ENCODE measurements around the gene WDFY4. TPM values are rescaled to one million over a fixed set of nuclear protein-coding genes. Genes with fewer than 3 reads are reported as not detected.
"Not testable (repeated sequence)": the region's sequence is repeated elsewhere in the genome, so short reads cannot be mapped to it uniquely, and the experiment has no call there.

WDFY4 gene
- total RNA-seq, 4 donors from 2014 or later, result 1.6 to 5.1 (median 3.0) TPM

DNA sequence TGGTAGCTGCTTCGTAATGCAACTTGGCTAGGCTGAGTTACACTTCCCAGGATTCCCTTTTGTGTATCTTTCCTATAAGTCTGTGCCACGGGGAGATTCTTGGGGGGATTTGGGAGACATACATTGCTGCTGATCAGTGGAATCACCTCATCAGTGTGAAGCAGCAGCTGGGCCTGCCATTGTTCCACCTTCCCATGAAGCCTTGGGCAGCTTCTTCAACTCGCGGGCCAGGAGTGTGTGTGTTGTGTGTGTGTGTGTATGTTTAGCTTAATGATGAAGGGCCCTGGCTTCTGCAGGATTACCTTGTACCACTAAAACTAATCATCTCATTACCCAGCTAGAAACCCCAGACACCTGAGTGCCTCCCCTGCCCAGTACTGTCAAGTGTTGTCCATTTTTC, 46.5 kb upstream of the WDFY4 start:
- no peaks in the 10 kb centered on the region for H3K27me3 ChIP-seq
- 100% methylated on average over 1 of the region's 4 CpGs for WGBS, 2 donors (ENCODE audit: low coverage in 1 of 2)
- ATAC-seq, result no peak

DNA sequence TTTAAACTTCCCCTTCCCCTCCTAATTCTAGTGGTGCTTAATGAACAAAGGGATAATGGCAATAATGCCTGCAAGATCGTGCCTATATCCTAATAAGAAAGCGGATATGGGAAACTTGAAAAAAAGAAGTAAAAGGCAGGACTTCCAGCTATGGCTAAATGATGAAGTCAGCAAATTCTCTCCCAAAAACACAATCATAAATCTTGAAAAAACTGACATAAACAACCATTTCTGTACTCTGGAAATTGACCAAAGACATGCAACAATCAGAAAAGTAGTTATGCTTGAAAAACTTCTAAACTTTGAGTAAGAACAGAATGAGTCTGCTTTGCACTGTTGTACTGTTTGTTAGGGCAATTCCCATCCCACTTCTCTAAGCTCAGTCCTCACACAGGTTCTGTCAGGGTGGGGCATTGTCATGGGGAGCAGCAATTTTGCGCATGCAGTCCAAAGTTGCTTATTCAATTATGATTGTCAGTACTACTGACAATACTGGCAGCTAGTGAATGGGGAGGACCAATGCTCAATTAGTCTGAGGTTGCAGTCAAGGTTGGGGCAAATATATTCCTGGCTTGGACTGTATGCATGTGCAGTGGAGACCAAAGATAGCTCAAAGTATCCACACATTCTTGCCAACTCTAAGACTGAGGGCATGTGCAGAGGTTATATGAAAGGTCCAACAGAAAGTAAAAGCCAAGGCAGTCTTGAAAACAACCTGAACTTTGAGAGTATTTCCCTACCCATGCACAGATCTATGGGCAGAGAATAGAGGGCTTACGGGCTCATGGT, 45.7 kb upstream of the WDFY4 start:
- Histone ChIP-seq H3K27ac (no peak overlapping the region), H3K9me3 (peaks cover 0 to 22% (median 0%) of the 10 kb centered on the region in 3 donors), H3K36me3 (no peaks in the 10 kb centered on the region), H3K4me3 (no peak overlapping the region), H3K4me1 (no peaks in the 10 kb centered on the region), H3K27me3 (no peaks in the 10 kb centered on the region)
- no peak for ATAC-seq
- TF ChIP-seq POLR2A (IDR thresholded peaks at IDR 0.05), result no peak
- TF ChIP-seq, protein P1, sequence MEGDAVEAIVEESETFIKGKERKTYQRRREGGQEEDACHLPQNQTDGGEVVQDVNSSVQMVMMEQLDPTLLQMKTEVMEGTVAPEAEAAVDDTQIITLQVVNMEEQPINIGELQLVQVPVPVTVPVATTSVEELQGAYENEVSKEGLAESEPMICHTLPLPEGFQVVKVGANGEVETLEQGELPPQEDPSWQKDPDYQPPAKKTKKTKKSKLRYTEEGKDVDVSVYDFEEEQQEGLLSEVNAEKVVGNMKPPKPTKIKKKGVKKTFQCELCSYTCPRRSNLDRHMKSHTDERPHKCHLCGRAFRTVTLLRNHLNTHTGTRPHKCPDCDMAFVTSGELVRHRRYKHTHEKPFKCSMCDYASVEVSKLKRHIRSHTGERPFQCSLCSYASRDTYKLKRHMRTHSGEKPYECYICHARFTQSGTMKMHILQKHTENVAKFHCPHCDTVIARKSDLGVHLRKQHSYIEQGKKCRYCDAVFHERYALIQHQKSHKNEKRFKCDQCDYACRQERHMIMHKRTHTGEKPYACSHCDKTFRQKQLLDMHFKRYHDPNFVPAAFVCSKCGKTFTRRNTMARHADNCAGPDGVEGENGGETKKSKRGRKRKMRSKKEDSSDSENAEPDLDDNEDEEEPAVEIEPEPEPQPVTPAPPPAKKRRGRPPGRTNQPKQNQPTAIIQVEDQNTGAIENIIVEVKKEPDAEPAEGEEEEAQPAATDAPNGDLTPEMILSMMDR (IDR thresholded peaks at IDR 0.05), result no peak
- no peak for TF ChIP-seq EP300 (IDR thresholded peaks at IDR 0.05)
- TF ChIP-seq POLR2AphosphoS5 (IDR thresholded peaks at IDR 0.05), result no peak
- WGBS, 2 donors (ENCODE audit: low coverage in 1 of 2), result 67 to 79% methylated on average over 2 to 3 of the region's 4 CpGs

More for the DNA sequence above, 46.5 kb upstream of the WDFY4 start:
- Histone ChIP-seq H3K36me3 (no peaks in the 10 kb centered on the region), H3K4me1 (no peaks in the 10 kb centered on the region), H3K9me3 (peaks cover 0 to 22% (median 0%) of the 10 kb centered on the region in 3 donors), H3K27ac (no peak overlapping the region), H3K4me3 (no peak overlapping the region)
- TF ChIP-seq POLR2AphosphoS5 (IDR thresholded peaks at IDR 0.05) (no peak), EP300 (IDR thresholded peaks at IDR 0.05) (no peak), POLR2A (IDR thresholded peaks at IDR 0.05) (no peak)
- TF ChIP-seq, protein P1 (IDR thresholded peaks at IDR 0.05), result no peak

DNA sequence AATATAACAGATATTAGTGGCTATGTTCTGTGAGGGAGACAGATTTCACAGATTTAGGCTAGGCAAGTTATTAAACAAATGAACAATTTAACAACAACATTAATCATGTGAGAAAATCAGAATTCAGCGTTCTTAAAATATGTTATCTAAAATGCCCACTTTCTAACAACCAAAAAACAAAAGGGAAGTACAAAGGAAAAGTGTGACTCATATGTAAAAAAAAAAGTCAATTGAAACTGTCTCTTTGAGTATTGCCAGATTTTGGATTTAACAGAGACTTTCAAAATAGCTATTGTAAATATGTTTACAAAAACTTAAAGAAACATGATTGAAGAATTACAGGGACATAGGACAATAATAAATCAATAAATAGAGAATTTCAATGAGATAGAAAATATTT, 45.0 kb upstream of the WDFY4 start:
- no peak overlapping the region for H3K27ac ChIP-seq
- H3K9me3 ChIP-seq, result peaks cover 0 to 22% (median 0%) of the 10 kb centered on the region in 3 donors
- no peak for TF ChIP-seq EP300 (IDR thresholded peaks at IDR 0.05)
- no peaks in the 10 kb centered on the region for H3K36me3 ChIP-seq
- H3K4me3 ChIP-seq, result no peak overlapping the region
- no peak for ATAC-seq
- WGBS, 2 donors (ENCODE audit: low coverage in 1 of 2), result 45 to 78% methylated on average over 1 of the region's 1 CpG
- no peaks in the 10 kb centered on the region for H3K27me3 ChIP-seq
- no peaks in the 10 kb centered on the region for H3K4me1 ChIP-seq

DNA sequence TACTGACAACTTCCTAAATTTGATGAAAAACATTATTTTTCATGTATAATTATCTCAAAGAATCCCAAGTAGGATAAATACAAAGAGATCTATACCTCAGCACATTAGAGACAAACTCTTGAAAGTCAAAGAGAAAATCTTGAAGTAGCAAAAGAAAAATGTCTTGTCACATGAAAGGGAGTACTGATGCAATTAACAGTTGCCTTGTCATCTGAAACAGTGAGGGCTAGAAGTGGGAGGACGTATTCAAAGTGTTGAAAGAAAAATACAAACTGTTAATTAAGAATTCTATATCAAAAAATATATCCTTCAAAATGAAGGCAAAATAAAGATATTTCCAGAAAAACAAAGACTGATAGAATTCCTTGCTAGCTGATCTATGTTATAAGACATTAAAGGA, 44.3 kb upstream of the WDFY4 start:
- 48 to 67% methylated on average over 1 of the region's 1 CpG for WGBS, 2 donors (ENCODE audit: low coverage in 1 of 2)
- no peak for TF ChIP-seq POLR2AphosphoS5 (IDR thresholded peaks at IDR 0.05)
- no peak for TF ChIP-seq EP300 (IDR thresholded peaks at IDR 0.05)
- TF ChIP-seq, protein P1 (IDR thresholded peaks at IDR 0.05), result no peak
- no peak for TF ChIP-seq POLR2A (IDR thresholded peaks at IDR 0.05)
- no peak overlapping the region for H3K4me3 ChIP-seq
- ATAC-seq, result no peak
- no peaks in the 10 kb centered on the region for H3K27me3 ChIP-seq
- no peak overlapping the region for H3K27ac ChIP-seq
- H3K36me3 ChIP-seq, result no peaks in the 10 kb centered on the region
- H3K4me1 ChIP-seq, result no peaks in the 10 kb centered on the region
- peaks cover 0 to 22% (median 0%) of the 10 kb centered on the region in 3 donors for H3K9me3 ChIP-seq

DNA sequence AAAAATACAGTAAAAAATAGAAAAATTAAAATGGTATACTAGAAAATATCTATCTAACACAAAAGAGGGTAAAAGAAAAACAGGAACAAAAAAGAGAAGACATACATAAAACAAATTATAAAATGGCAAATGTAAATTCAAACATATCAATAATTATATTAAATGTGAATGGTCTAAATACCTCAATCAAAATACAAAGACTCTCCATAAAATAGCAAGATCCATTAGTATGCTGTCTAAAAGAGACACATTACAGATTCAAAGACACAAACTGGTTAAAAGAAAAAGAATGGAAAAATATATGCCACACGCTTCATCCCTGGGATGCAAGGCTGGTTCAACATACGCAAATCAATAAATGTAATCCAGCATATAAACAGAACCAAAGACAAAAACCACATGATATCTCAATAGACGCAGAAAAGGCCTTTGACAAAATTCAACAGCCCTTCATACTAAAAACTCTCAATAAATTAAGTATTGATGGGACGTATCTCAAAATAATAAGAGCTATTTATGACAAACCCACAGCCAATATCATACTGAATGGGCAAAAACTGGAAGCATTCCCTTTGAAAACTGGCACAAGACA, 43.5 kb upstream of the WDFY4 start:
- ATAC-seq, H3K4me1 ChIP-seq, H3K27ac ChIP-seq, H3K27me3 ChIP-seq, H3K4me3 ChIP-seq, H3K36me3 ChIP-seq: not testable (repeated sequence)
- WGBS, 2 donors (ENCODE audit: low coverage in 1 of 2), result 92 to 96% methylated on average over 3 to 4 of the region's 4 CpGs
- peaks cover 0 to 22% (median 0%) of the 10 kb centered on the region in 3 donors for H3K9me3 ChIP-seq

DNA sequence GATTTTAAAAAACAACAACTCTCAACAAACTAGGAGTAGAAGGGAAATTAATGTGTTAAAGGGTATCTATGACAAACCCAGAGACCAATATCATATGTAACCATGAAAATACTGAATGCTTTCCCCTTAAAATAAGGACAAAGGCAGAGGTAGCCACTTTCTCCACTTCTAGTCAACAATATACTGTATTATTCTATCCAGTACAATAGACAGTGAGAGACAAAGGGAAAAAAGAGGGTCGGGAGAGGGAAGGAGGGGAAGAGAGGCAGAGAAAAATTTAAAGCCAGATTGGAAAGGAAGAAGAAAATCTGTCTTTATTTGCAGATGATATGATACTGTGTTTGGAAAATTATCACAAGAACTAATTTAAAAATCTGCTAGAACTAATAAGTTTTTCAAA, 39.1 kb upstream of the WDFY4 start:
- 36% methylated on average over 1 of the region's 1 CpG; no CpG with 5 or more reads in 1 of the 2 donors for WGBS, 2 donors (ENCODE audit: low coverage in 1 of 2)
- Histone ChIP-seq H3K36me3 (no peaks in the 10 kb centered on the region), H3K27me3 (no peaks in the 10 kb centered on the region), H3K27ac (no peak overlapping the region), H3K4me3 (no peak overlapping the region), H3K9me3 (peaks cover 0 to 10% (median 0%) of the 10 kb centered on the region in 3 donors), H3K4me1 (no peaks in the 10 kb centered on the region)
- no peak for ATAC-seq
- TF ChIP-seq, protein P1 (IDR thresholded peaks at IDR 0.05), result no peak
- TF ChIP-seq EP300 (IDR thresholded peaks at IDR 0.05) (no peak), POLR2A (IDR thresholded peaks at IDR 0.05) (no peak), POLR2AphosphoS5 (IDR thresholded peaks at IDR 0.05) (no peak)

DNA sequence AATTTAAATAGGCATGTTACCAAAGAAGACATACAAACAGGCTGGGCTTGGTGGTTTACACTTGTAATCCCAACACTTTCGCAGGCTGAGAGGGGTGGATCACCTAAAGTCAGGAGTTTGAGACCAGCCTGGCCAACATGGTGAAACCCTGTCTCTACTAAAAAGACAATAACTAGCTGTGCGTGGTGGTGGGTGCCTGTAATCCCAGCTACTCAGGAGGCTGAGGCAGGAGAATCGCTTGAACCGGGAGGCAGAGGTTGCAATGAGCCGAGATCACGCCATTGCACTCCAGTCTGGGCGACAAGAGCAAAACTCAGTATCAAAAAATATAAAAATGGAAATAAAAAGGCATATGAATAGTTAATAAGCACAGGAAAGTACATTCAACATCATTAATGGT, 37.6 kb upstream of the WDFY4 start:
- H3K27ac ChIP-seq, H3K9me3 ChIP-seq, H3K27me3 ChIP-seq, H3K36me3 ChIP-seq, ATAC-seq, H3K4me1 ChIP-seq, H3K4me3 ChIP-seq: not testable (repeated sequence)
- 87 to 93% methylated on average over 6 to 7 of the region's 7 CpGs for WGBS, 2 donors (ENCODE audit: low coverage in 1 of 2)

All from gastroesophageal sphincter (tissue), 4 donors.